HG03039 (cell line): Measurements from ENCODE around the gene FLOT1.

Experiments used
- ATAC-seq: cut with Tn5 transposase; IDR thresholded peaks from one replicate; pipeline ENCODE4 v1.9.1; 2021; ENCODE audit warnings: mild to moderate bottlenecking, moderate library complexity; ENCODE audit not compliant: unreplicated experiment

Gene FLOT1

DNA sequence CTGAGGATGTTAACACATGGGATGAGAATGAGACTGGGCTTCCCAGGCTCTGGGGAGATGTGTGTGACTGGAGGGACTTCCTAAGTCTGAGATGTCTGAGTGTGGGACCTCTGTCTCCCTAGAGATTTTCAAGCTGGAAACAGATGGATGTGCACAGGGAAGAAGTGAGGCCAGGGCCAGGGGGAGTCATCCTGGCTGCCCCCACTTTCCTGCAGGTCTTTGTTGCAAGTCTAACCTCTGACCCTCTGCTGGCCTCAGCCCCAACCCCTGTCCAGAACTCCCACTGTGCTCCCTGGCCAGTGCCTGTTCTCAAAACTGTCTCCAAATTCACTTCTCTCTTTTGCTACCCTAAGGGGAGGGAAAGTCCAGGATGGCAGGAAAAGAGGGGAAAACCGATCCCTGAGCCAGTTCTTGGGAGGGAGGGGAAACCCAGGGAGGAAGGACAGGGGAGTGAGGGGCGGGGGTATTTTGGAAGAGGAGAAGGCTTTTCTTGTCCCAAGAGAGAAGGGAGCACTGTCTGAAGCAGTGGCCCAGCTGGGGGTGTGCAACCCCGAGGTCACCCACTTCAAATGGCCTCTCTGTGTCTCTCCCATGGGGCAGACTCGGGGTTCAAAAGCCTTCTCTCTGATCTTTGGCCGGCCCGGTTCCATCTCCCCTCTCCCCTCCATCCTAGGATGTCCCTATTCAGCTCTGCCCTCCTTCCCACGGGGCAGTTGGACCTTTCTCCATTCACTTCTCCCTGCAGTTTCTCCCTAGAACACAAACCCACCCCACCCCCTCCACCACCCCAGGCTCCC, 59.1 kb downstream of the FLOT1 start:
- ATAC-seq: no peak

DNA sequence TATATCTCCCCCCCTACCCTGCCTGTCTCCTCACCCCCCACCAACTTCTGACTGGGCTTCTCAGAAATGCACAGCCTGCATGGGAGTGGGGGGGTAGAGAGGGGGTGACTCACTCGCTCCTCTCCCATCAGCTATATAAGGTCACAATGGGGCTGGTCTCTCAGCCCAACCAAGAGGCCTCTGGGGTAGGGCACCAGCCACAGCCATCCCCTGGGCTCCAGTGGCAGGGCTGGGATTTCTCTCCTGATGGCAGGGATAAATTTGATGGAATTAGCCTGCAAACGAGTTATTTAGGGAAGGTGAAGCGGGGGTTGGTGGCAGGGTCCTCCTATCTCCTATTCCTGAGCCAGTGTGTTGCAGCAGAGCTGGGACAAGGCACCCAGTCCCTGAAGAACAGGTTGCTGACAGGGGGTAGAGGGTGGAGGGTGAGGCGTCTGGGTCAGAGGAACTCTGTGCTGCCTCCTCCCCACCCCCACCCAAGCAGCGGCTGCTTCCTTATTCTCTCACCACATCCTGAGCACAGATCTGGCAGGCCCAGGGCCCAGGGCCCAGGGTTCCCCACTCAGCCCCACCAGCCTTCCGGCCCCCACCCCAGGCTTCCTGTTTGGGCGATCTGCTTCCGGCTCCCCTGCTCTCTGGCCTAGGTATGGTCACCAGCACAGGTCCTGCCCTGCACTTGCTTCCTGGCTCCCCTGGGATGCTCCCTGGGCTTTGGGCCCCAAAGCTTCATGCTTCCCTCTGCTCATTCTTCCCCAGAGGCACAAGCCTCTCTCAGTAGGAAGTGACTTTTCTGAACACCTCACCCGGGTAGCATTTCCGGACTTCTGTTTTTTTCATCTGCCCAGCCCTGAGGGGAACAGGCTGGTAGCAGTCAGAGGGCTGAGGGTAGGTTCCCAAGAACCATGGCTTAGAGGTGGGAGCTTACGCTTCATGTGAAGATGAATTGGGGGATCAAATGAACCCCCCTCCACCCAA, 60.1 kb downstream of the FLOT1 start:
- ATAC-seq: no peak

DNA sequence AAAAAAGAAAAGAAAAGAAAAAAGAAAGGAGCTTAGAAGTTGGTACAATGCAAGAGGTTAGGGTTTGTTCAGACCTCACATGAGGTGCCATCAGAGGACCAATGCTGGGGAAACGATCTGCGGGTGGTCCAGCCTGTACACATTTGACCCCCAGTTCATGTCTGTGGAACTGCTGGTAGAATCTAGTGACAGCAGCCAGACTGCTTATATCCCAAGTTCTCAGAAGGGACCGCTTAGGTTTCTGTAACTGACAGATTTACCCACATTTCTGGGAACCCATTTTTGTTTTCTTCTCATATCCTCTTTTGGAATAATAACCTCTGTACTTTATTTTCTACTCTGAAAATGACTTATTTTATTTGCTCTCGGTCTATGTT, 60.7 kb downstream of the FLOT1 start:
- ATAC-seq: no peak

DNA sequence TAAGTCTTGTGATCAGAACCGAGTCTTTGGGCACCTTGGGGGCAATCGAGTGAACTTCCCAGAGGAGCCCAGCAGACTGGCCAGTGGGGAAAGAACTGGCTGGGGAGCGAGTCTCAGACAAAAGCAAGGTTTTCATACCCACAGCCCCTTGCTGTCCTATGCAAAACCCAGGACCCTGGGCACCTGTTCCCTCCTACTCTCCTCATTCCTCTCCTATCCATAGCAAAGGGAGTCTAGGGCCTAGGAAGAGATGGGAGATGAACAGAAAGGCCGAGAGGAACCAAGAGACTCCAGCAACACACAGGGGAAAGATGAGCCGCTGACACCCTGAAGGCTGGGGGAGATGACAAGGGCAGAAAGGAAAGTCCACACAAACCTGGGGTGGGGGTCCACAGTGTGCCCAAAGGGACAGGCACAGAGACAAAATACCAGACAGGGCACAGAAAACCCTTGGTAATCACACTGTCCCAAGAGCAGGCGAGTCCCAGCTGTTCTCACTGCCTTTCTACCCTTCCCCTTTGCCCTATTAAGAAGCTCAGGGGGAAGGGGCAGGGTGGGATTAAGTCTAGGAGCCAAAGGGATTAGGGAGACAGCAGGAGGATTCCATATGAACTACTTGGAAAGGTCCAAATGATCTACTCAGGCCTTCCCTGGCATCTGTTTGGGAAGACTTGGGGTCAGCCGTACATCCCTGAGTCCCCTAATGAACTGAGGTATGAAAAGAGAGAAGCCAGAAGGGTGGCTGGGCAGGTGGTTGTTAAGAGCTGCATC, 62.5 kb downstream of the FLOT1 start:
- no peak for ATAC-seq

DNA sequence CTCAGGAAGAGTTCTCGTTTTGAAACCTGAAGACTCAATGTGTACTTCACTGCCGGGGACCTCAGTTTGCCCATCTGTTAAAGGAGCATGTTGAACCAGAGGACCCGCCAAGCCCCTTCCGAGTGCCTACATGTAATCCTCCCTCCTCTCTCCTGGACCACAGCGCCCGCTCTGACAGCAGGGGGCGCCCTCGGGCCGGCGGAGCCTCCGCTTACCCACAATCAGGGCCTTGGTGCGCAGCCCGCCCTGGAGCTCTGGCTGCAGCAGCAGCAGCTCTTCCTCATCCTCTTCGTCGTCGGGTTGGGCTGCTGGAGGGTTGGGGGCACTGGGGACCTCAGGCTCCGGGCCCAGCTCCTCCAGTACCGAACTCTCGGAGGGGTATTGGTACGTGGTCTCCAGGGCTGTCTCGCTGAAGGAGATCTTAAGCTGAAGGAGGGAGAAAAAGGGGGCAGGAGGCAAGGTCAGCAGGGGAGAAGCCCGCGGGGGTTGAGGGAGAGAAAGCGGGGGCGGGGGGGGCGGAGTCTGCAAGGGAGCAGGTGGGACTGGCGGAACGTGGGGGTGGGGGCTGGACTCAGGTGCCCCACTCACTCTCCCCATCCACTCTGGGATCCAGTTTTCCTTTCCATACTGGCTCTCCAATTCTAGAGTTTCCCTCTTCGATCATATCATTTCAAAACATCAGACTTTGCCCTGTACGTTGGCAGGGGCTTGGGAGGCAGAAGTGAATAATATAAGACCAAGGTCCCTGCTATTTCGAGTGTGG, 63.3 kb downstream of the FLOT1 start:
- ATAC-seq: no peak
